Cardiac fibroblast (primary cell): ENCODE data around the gene EGFL7.

ENCODE experiments used
- DNase-seq, 2 donors: peaks; one replicate each; pipeline versions ENCODE4 v3.0.0 to v3.0.0-alpha.2; 2010; ENCODE audit warnings: low read depth in 2 of 2
- H3K4me3 ChIP-seq, 2 donors: replicated peaks in 1 of 2; 1 replicate in 1 of 2; 2 replicates in 1 of 2; pipeline ENCODE4 v1.5.1; 2011; ENCODE audit warnings: low read depth in 2 of 2, low read length in 2 of 2, mild to moderate bottlenecking in 2 of 2, moderate library complexity in 1 of 2
- TF ChIP-seq, protein P1 (sequence below): IDR thresholded peaks from one replicate; pipeline ENCODE4 v1.5.1; 2011; ENCODE audit warnings: low read depth, mild to moderate bottlenecking, low read length, inconsistent platforms

The EGFL7 gene

DNA sequence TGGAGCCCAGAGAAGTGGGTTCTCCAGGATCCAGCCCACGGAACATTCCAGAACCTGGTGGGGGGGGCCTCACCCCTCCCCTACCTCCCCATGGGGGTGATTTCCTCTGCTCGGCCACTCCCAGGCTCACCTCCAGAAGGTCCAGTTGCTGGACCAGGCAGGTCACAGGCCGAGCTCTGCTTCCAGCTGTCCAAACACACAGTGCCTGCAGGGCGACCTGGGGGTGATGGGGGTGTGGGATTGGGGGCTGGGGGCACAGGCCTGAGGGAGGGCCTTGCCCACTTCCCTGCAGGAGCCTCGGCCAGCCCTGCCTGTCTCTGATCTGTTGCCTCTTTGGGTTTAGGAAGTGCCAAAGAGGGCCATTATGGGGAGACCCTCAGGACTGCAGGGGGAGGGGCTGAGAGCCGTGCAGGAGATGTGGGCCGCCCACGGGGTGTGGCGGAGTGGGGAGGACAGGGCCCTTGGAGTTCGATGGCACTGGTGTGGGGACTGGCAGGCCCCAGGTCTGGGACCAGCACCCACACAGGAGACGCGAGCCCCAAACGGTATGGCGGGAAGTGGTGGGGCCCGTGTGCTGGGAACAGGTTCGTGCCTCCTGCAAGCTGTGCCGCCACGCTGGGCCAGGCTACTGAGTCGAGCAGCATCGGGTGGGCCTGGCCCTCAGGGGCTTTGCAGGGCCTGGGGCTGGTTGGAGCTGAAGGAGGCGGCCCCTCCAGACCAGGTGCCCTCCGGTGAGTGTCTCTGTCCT is 45.6 kb upstream of the EGFL7 start:
- TF ChIP-seq, protein P1, sequence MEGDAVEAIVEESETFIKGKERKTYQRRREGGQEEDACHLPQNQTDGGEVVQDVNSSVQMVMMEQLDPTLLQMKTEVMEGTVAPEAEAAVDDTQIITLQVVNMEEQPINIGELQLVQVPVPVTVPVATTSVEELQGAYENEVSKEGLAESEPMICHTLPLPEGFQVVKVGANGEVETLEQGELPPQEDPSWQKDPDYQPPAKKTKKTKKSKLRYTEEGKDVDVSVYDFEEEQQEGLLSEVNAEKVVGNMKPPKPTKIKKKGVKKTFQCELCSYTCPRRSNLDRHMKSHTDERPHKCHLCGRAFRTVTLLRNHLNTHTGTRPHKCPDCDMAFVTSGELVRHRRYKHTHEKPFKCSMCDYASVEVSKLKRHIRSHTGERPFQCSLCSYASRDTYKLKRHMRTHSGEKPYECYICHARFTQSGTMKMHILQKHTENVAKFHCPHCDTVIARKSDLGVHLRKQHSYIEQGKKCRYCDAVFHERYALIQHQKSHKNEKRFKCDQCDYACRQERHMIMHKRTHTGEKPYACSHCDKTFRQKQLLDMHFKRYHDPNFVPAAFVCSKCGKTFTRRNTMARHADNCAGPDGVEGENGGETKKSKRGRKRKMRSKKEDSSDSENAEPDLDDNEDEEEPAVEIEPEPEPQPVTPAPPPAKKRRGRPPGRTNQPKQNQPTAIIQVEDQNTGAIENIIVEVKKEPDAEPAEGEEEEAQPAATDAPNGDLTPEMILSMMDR, result no peak
- DNase-seq, result no peak
- H3K4me3 ChIP-seq, result no peak overlapping the region

DNA sequence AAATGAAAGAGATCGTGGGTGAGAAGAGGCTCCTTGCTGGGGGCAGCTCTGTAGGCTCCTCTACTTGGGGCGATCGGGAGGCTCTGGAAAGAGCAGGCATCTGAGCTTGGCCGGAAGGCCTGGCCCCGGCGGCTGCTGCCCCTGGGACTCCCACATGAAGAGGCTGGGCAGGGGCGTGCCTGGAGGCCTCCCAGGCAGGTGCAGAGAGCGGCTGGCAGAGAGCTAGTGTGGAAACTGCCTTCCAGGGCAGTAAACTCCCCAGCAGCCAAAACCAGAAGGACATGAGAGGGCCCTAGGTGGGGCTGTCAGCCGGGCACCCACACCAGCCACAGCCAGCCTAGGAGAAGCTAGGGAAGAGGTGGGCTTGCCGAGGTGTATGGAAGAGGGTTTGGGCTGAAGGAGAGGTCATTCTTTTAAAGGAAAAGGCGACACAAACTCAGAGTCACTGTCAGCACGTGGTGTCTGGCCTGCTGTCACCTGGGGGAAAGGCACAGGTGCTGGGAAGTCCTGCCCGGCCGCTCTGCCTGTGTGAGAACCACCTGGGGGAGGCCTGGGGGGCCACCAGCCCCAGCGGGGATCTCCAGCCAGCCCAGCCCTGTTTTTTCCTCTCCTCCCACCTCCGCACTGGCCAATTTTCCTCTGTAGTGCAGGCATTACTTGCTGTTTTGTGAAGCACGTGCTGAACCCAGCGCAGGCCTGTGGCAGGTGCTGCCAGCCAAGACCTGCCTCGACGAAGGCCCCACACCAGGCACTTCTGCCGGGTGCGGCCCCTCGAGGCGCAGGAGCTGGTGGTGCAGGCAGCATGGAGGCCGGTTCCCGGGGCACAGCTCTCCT is 44.8 kb upstream of the EGFL7 start:
- H3K4me3 ChIP-seq, result no peak overlapping the region
- TF ChIP-seq, protein P1, result no peak
- no peak for DNase-seq

DNA sequence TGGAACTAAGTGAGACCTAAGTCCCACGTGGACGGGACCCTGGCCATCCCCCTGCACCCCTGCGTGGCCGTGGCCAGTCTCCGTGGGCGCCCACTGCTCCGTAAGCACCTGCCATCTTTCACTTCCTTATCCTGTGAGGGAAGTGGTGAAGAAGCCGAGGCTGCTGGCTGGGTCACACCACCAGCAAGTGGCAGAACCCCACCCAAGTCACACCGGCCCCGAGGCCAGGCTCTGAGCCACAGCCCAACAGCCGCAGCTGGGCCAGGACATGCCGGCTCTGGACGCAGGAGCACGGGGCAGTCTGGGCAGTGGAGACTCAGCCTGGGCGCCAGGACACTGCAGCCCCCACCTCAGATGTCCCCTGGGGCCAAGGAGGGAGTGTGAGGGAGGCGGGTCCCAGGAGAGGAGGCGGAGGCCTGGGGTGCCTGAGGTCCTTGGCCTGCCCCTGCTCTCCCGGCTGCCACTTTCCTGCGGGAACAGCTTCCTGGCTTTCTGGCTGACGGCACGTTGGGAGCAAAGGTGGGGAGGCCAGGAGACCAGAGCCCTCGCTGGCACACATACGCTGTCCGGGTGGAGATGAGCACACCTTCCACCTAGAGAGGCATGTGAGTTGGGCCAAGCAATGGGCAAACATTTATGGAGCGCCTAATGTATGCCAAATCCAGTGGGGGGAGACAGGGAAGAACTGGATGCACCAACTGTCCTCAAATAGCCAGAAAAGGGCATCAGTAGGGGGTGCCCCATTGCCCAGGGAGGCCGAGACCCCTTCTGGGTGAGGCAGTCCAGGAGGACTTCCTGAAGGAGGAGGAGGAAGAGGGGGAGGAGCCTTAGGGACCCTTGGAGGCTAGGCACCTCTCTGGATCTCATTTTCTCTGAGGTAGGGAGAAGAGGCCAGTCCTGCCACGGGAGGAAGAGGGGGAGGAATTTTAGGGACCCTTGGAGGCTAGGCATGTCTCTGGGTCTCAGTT is 43.9 kb upstream of the EGFL7 start:
- DNase-seq, result no peak
- no peak overlapping the region for H3K4me3 ChIP-seq
- TF ChIP-seq, protein P1, result no peak

DNA sequence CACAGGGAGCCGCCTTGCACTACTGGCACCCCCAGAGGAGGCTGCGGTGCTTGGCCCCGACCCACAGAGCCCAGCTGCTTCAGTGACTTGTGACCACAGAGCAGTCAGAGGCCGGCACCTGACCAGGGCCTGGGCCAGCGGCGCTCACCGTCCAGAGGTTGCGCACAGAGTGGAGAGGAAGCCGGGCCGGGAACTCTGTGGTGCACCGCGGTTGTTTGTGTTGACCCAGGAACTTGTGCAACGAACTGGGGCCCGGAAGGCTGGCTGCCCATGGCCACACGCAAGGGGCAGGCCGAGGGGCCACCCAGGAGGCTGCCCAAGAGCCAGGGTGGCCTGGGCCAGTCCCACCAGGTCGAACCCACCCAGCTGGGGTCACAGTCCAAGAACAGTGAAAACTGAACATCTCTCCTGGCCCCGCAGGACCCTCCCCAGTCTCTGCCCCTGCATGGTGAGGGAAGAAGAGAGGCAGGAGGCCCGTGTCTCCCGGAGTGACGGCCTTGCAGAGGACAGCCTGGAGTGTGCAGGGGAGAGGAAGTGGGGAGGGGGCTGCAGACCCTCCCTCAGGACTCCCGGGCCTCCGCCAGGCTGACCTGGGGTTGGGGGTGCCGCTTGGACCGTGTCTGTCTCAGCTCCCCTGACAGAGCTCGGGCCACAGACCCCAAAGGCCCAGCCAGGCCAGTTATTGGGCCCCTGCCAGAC is 42.8 kb upstream of the EGFL7 start:
- TF ChIP-seq, protein P1, result no peak
- no peak overlapping the region for H3K4me3 ChIP-seq
- peak; percentile 15 to 28 for DNase-seq

DNA sequence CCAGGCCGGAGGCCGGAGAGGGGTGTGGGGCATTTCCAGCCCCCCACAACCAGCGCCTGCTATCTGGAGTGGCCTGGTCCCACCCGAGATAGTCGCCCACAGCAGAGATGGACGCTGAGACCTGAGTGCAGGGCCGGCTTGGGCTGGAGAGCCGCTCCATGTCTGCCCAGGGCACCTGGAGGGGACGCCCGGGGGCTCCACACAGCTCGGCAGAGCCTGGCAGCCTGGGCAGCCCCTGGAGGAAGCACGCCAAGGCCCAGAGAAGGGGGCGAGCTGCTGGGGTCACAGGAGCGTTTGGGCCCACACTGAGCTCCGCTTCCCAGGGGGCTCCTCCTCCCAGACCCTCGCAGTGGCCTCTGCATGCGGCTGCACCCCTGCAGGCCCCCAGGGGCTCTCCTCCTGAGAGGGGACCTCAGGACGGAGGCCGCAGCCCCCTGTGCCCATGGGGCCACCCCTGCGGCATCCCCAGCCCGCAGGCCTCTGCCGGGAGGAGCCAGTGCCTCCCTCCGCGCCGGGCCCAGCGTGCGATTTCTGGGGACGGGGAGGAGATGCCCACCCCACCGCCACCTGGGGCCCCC is 42.2 kb upstream of the EGFL7 start:
- no peak overlapping the region for H3K4me3 ChIP-seq
- no peak for DNase-seq
- TF ChIP-seq, protein P1, result no peak
